Gastroesophageal sphincter (tissue), 3 donors: ENCODE measurements around the gene NELL1.

Experiments used
- EP300 ChIP-seq: sonication (generic); formaldehyde crosslinking; IDR thresholded peaks from one replicate; pipeline ENCODE4 v1.6.1; 2017; ENCODE audit warnings: antibody characterized with exemption, mild to moderate bottlenecking
- POLR2AphosphoS5 ChIP-seq: sonication (generic); formaldehyde crosslinking; IDR thresholded peaks from one replicate; pipeline ENCODE4 v1.6.1; 2017; ENCODE audit warnings: antibody characterized with exemption
- TF ChIP-seq, protein P1 (sequence below), 4 experiments: fragments of 200-600 bp in 2 of 4; fragments of 450-650 bp in 2 of 4; sonication (generic) in 1 of 4; IDR thresholded peaks; one replicate each; pipeline ENCODE4 v1.5.1; 2017 to 2019; ENCODE audit warnings: antibody characterized with exemption in 4 of 4, mild to moderate bottlenecking in 2 of 4, moderate library complexity in 2 of 4

- TF ChIP-seq EP300 (no peak), POLR2AphosphoS5 (no peak)
- TF ChIP-seq, protein P1, sequence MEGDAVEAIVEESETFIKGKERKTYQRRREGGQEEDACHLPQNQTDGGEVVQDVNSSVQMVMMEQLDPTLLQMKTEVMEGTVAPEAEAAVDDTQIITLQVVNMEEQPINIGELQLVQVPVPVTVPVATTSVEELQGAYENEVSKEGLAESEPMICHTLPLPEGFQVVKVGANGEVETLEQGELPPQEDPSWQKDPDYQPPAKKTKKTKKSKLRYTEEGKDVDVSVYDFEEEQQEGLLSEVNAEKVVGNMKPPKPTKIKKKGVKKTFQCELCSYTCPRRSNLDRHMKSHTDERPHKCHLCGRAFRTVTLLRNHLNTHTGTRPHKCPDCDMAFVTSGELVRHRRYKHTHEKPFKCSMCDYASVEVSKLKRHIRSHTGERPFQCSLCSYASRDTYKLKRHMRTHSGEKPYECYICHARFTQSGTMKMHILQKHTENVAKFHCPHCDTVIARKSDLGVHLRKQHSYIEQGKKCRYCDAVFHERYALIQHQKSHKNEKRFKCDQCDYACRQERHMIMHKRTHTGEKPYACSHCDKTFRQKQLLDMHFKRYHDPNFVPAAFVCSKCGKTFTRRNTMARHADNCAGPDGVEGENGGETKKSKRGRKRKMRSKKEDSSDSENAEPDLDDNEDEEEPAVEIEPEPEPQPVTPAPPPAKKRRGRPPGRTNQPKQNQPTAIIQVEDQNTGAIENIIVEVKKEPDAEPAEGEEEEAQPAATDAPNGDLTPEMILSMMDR (IDR thresholded peaks at IDR 0.05) = no peak
These were observed 48.4 kb upstream of the NELL1 start for GRCh38 chr11:20620988-20621387.
